Prostate gland (tissue), 2 donors: ENCODE data around the gene TRPT1. TPM values are rescaled to one million over a fixed set of nuclear protein-coding genes. Genes with fewer than 3 reads are reported as not detected.

Experiments
- DNase-seq: peaks from one replicate; pipeline ENCODE4 v3.0.0-alpha.2; 2019; ENCODE audit warnings: low spot score
- H3K27ac ChIP-seq, 2 donors: fragments of 200-600 bp; sonication (generic); 2 replicates each; pipeline ENCODE4 v1.5.1; 2017 to 2019
- H3K27me3 ChIP-seq: fragments of 200-600 bp; sonication (generic); replicated peaks from 2 replicates; pipeline ENCODE4 v1.5.1; 2019; ENCODE audit not compliant: insufficient read depth
- H3K36me3 ChIP-seq, 2 donors: fragments of 200-600 bp; sonication (generic); 1 replicate in 1 of 2; 2 replicates in 1 of 2; pipeline versions ENCODE4 v1.5.1 to v1.8.1; 2017 to 2019
- H3K4me1 ChIP-seq: fragments of 200-600 bp; sonication (generic); replicated peaks from 2 replicates; pipeline ENCODE4 v1.5.1; 2019
- H3K4me3 ChIP-seq, 2 donors: fragments of 200-600 bp; sonication (generic); 2 replicates each; pipeline ENCODE4 v1.5.1; 2017 to 2019
- H3K9me3 ChIP-seq: fragments of 200-600 bp; sonication (generic); 2 replicates; pipeline ENCODE4 v1.5.1; 2017
- CTCF ChIP-seq, 4 experiments: fragments of 200-600 bp in 2 of 4; fragments of 450-650 bp in 2 of 4; sonication (generic) in 2 of 4; IDR thresholded peaks; 1 replicate in 3 of 4; 2 replicates in 1 of 4; pipeline ENCODE4 v1.5.1; 2016 to 2019; ENCODE audit warnings: antibody characterized with exemption in 4 of 4, mild to moderate bottlenecking in 2 of 4, moderate library complexity in 2 of 4
- POLR2A ChIP-seq: fragments of 450-650 bp; IDR thresholded peaks from one replicate; pipeline ENCODE4 v1.6.1; 2016; ENCODE audit warnings: antibody characterized with exemption, mild to moderate bottlenecking
- POLR2AphosphoS5 ChIP-seq: sonication (generic); formaldehyde crosslinking; IDR thresholded peaks from one replicate; pipeline ENCODE4 v1.6.1; 2017; ENCODE audit warnings: antibody characterized with exemption
- WGBS: methylation state at CpG from one replicate; pipeline ENCODE4 v1.1.5; 2018; 5-methylcytosine and 5-hydroxymethylcytosine counted together
- intact Hi-C: fragments of 100-400 bp; cut with DNase I; formaldehyde crosslinking; loops from one replicate; pipeline ENCODE4 v1.14.2; 2022
- total RNA-seq, 2 donors: library from RNA; depleted of rRNA; stranded (reverse); fragments of >200 nt; gene quantifications; one replicate each; pipeline ENCODE4 v1.1.0, GENCODE V29; 2016

The TRPT1 gene
- total RNA-seq, 2 donors from 2014 or later: 63.6 to 87.7 TPM

GRCh38 chr11:64258946-64259532 is 33.1 kb upstream of the TRPT1 start:
- H3K36me3 ChIP-seq: peaks cover 0 to 19% of the 10 kb centered on the region in 2 donors
- DNase-seq: no peak
- H3K27me3 ChIP-seq: no peaks in the 10 kb centered on the region
- H3K9me3 ChIP-seq: no peaks in the 10 kb centered on the region
- TF ChIP-seq CTCF (IDR thresholded peaks at IDR 0.05) (no peak), POLR2AphosphoS5 (no peak), POLR2A (no peak)
- WGBS: 93% methylated on average over 30 of the region's 32 CpGs
- H3K27ac ChIP-seq: no peak overlapping the region
- intact Hi-C loops: no loop called here
- no peaks in the 10 kb centered on the region for H3K4me1 ChIP-seq
- no peak overlapping the region for H3K4me3 ChIP-seq

GRCh38 chr11:64258356-64258755 is 32.4 kb upstream of the TRPT1 start:
- Histone ChIP-seq H3K4me1 (no peaks in the 10 kb centered on the region), H3K9me3 (no peaks in the 10 kb centered on the region), H3K27me3 (no peaks in the 10 kb centered on the region), H3K27ac (no peak overlapping the region), H3K4me3 (no peak overlapping the region), H3K36me3 (peaks cover 0 to 19% of the 10 kb centered on the region in 2 donors)
- intact Hi-C loops: no loop called here
- no peak for TF ChIP-seq CTCF (IDR thresholded peaks at IDR 0.05)
- WGBS: 91% methylated on average over 20 of the region's 24 CpGs
- DNase-seq: no peak

GRCh38 chr11:64256300-64256699 is 30.3 kb upstream of the TRPT1 start:
- no peak for DNase-seq
- Histone ChIP-seq H3K4me3 (no peak overlapping the region), H3K9me3 (no peaks in the 10 kb centered on the region), H3K27ac (no peak overlapping the region), H3K36me3 (peaks cover 0 to 13% of the 10 kb centered on the region in 2 donors), H3K27me3 (no peaks in the 10 kb centered on the region), H3K4me1 (peaks cover 11% of the 10 kb centered on the region)
- TF ChIP-seq POLR2A: no peak
- TF ChIP-seq POLR2AphosphoS5: no peak
- TF ChIP-seq CTCF (IDR thresholded peaks at IDR 0.05): no peak
- WGBS: 88% methylated on average over 15 of the region's 15 CpGs
- intact Hi-C loops: no loop called here

- H3K36me3 ChIP-seq: peaks cover 0 to 13% of the 10 kb centered on the region in 2 donors
- no peak overlapping the region for H3K27ac ChIP-seq
- no peaks in the 10 kb centered on the region for H3K27me3 ChIP-seq
- DNase-seq: no peak
- intact Hi-C loops: no loop called here
- H3K9me3 ChIP-seq: no peaks in the 10 kb centered on the region
- 78% methylated on average over 33 of the region's 35 CpGs for WGBS
- H3K4me1 ChIP-seq: peaks cover 11% of the 10 kb centered on the region
- TF ChIP-seq CTCF (IDR thresholded peaks at IDR 0.05): no peak
- TF ChIP-seq POLR2AphosphoS5: no peak
- TF ChIP-seq POLR2A: no peak
- no peak overlapping the region for H3K4me3 ChIP-seq
Observed at GRCh38 chr11:64255135-64256128, 29.4 kb upstream of the TRPT1 start.
